Measurements from ENCODE around the gene SAP30L.

DNA sequence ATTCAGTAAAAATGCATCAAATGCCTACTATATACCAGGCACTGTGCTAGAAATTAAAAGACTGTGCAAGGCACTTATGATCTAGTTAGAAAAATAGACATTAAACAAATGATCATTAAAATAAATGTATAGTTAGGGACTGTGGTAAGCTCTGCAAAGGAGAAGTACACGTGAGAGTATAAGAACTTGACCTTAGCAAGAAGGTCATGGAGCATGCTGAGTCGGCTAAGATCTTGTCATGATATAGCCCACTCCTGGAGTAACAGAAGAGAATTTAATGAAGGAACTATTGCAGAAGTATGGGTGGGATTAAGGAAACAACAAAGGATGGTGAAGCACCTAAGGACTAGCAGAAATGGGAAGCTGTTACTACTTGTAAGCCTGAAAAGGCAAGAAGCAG, 23.5 kb upstream of the SAP30L start:
- no peak for TF ChIP-seq POLR2A (IDR thresholded peaks at IDR 0.05)
- TF ChIP-seq, protein P1, sequence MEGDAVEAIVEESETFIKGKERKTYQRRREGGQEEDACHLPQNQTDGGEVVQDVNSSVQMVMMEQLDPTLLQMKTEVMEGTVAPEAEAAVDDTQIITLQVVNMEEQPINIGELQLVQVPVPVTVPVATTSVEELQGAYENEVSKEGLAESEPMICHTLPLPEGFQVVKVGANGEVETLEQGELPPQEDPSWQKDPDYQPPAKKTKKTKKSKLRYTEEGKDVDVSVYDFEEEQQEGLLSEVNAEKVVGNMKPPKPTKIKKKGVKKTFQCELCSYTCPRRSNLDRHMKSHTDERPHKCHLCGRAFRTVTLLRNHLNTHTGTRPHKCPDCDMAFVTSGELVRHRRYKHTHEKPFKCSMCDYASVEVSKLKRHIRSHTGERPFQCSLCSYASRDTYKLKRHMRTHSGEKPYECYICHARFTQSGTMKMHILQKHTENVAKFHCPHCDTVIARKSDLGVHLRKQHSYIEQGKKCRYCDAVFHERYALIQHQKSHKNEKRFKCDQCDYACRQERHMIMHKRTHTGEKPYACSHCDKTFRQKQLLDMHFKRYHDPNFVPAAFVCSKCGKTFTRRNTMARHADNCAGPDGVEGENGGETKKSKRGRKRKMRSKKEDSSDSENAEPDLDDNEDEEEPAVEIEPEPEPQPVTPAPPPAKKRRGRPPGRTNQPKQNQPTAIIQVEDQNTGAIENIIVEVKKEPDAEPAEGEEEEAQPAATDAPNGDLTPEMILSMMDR (IDR thresholded peaks at IDR 0.05): no peak

Data from Peyer's patch (tissue), 4 donors.